ENCODE data around the gene CTRL.
A peak's percentile ranks its signal among the peaks of the same experiment; 100 is the strongest.
"Not testable (repeated sequence)": the region's sequence is repeated elsewhere in the genome, so short reads cannot be mapped to it uniquely, and the experiment has no call there.

The CTRL gene

GRCh38 chr16:67924140-67924906, 7.3 kb downstream of the CTRL start:
- DNase-seq (ENCODE audit: low read depth in 2 of 2) = no peak

- DNase-seq (ENCODE audit: low read depth in 2 of 2) = no peak
Measured at GRCh38 chr16:67923414-67924116, 8.1 kb downstream of the CTRL start.

GRCh38 chr16:67922740-67923139, 8.9 kb downstream of the CTRL start:
- no peak for DNase-seq (ENCODE audit: low read depth in 2 of 2)

- DNase-seq (ENCODE audit: low read depth in 2 of 2) = no peak
Measured at GRCh38 chr16:67922221-67922620, 9.4 kb downstream of the CTRL start.

GRCh38 chr16:67919622-67920221, 11.9 kb downstream of the CTRL start:
- no peak for DNase-seq (ENCODE audit: low read depth in 2 of 2)

GRCh38 chr16:67917852-67918236, 13.8 kb downstream of the CTRL start:
- no peak for DNase-seq (ENCODE audit: low read depth in 2 of 2)

GRCh38 chr16:67917140-67917851, 14.4 kb downstream of the CTRL start:
- DNase-seq (ENCODE audit: low read depth in 2 of 2) = no peak

- DNase-seq (ENCODE audit: low read depth in 2 of 2) = no peak
Measured at GRCh38 chr16:67915831-67916723, 15.6 kb downstream of the CTRL start.

- DNase-seq (ENCODE audit: low read depth in 2 of 2) = not testable (repeated sequence)
Measured at GRCh38 chr16:67915496-67915769, 16.2 kb downstream of the CTRL start.

GRCh38 chr16:67914758-67915495, 16.7 kb downstream of the CTRL start:
- DNase-seq (ENCODE audit: low read depth in 2 of 2) = no peak

- DNase-seq (ENCODE audit: low read depth in 2 of 2) = no peak
Measured at GRCh38 chr16:67910158-67910557, 21.5 kb downstream of the CTRL start.

GRCh38 chr16:67909056-67909742, 22.5 kb downstream of the CTRL start:
- DNase-seq (ENCODE audit: low read depth in 2 of 2) = no peak

GRCh38 chr16:67907397-67908180, 24.1 kb downstream of the CTRL start:
- DNase-seq (ENCODE audit: low read depth in 2 of 2) = no peak

- no peak for DNase-seq (ENCODE audit: low read depth in 2 of 2)
Measured at GRCh38 chr16:67902831-67903230, 28.8 kb downstream of the CTRL start.

GRCh38 chr16:67901734-67902133, 29.9 kb downstream of the CTRL start:
- no peak for DNase-seq (ENCODE audit: low read depth in 2 of 2)

GRCh38 chr16:67897231-67897630, 34.4 kb downstream of the CTRL start:
- no peak for DNase-seq (ENCODE audit: low read depth in 2 of 2)

- DNase-seq (ENCODE audit: low read depth in 2 of 2) = no peak
Measured at GRCh38 chr16:67893743-67894399, 37.8 kb downstream of the CTRL start.

GRCh38 chr16:67892899-67893742, 38.5 kb downstream of the CTRL start, which contains the start of gene PSKH1:
Gene PSKH1 (plus strand): TSS chr16:67893254. CDS start chr16:67908750, 15,496 bp downstream.
- peak; percentile 79 to 89 for DNase-seq (ENCODE audit: low read depth in 2 of 2)
